ENCODE results near the gene ATAD3A.
"Not testable (repeated sequence)": the region's sequence is repeated elsewhere in the genome, so short reads cannot be mapped to it uniquely, and the experiment has no call there.

DNA sequence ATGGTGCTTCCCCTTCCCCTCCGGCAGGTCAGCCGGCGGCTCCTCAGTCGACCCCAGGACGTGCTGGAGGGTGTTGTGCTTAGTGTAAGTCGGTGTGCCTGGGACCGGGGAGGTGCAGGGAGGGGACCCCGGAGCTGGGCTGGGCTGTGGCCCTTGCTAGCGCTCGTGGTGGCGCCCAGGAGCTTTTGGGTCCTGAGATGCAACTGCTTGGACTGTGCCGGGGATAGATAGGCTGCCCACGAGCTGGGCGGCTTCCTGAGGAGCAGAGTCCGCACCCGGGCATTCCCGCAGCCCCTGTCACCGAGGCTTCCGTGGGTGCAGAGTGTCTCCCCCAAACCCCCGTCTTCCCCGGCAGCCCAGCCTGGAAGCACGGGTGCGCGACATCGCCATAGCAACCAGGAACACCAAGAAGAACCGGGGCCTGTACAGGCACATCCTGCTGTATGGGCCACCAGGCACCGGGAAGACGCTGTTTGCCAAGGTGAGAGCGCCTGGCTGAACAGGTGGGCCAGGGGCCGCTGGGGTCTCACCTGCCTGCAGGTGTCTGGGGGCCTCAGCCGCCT is 26.1 kb upstream of the ATAD3A start:
- TF ChIP-seq ZNF529 (tag by site-specific recombination; IDR thresholded peaks at IDR 0.05; ENCODE audit: insufficient replicate concordance); KLF16 (tag by site-specific recombination; IDR thresholded peaks at IDR 0.05); GLIS2 (tag by site-specific recombination; IDR thresholded peaks at IDR 0.05); ZNF341 (tag by site-specific recombination; IDR thresholded peaks at IDR 0.05; ENCODE audit: low read depth); ZNF610 (tag by site-specific recombination; IDR thresholded peaks at IDR 0.05; ENCODE audit: borderline replicate concordance); ZNF426 (tag by site-specific recombination; IDR thresholded peaks at IDR 0.05): not testable (repeated sequence)
- TF ChIP-seq, protein P1, sequence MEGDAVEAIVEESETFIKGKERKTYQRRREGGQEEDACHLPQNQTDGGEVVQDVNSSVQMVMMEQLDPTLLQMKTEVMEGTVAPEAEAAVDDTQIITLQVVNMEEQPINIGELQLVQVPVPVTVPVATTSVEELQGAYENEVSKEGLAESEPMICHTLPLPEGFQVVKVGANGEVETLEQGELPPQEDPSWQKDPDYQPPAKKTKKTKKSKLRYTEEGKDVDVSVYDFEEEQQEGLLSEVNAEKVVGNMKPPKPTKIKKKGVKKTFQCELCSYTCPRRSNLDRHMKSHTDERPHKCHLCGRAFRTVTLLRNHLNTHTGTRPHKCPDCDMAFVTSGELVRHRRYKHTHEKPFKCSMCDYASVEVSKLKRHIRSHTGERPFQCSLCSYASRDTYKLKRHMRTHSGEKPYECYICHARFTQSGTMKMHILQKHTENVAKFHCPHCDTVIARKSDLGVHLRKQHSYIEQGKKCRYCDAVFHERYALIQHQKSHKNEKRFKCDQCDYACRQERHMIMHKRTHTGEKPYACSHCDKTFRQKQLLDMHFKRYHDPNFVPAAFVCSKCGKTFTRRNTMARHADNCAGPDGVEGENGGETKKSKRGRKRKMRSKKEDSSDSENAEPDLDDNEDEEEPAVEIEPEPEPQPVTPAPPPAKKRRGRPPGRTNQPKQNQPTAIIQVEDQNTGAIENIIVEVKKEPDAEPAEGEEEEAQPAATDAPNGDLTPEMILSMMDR (tag by site-specific recombination; IDR thresholded peaks at IDR 0.05), result not testable (repeated sequence)
- TF ChIP-seq, protein P2, sequence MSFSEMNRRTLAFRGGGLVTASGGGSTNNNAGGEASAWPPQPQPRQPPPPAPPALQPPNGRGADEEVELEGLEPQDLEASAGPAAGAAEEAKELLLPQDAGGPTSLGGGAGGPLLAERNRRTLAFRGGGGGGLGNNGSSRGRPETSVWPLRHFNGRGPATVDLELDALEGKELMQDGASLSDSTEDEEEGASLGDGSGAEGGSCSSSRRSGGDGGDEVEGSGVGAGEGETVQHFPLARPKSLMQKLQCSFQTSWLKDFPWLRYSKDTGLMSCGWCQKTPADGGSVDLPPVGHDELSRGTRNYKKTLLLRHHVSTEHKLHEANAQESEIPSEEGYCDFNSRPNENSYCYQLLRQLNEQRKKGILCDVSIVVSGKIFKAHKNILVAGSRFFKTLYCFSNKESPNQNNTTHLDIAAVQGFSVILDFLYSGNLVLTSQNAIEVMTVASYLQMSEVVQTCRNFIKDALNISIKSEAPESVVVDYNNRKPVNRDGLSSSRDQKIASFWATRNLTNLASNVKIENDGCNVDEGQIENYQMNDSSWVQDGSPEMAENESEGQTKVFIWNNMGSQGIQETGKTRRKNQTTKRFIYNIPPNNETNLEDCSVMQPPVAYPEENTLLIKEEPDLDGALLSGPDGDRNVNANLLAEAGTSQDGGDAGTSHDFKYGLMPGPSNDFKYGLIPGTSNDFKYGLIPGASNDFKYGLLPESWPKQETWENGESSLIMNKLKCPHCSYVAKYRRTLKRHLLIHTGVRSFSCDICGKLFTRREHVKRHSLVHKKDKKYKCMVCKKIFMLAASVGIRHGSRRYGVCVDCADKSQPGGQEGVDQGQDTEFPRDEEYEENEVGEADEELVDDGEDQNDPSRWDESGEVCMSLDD (tag by site-specific recombination; IDR thresholded peaks at IDR 0.05), result not testable (repeated sequence)
- TF ChIP-seq, protein P3, sequence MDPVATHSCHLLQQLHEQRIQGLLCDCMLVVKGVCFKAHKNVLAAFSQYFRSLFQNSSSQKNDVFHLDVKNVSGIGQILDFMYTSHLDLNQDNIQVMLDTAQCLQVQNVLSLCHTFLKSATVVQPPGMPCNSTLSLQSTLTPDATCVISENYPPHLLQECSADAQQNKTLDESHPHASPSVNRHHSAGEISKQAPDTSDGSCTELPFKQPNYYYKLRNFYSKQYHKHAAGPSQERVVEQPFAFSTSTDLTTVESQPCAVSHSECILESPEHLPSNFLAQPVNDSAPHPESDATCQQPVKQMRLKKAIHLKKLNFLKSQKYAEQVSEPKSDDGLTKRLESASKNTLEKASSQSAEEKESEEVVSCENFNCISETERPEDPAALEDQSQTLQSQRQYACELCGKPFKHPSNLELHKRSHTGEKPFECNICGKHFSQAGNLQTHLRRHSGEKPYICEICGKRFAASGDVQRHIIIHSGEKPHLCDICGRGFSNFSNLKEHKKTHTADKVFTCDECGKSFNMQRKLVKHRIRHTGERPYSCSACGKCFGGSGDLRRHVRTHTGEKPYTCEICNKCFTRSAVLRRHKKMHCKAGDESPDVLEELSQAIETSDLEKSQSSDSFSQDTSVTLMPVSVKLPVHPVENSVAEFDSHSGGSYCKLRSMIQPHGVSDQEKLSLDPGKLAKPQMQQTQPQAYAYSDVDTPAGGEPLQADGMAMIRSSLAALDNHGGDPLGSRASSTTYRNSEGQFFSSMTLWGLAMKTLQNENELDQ (tag by site-specific recombination; IDR thresholded peaks at IDR 0.05; ENCODE audit: low read depth), result not testable (repeated sequence)
